Gastrocnemius medialis (tissue), 4 donors: ENCODE data around the gene PRDM15. TPM values are rescaled to one million over a fixed set of nuclear protein-coding genes. Genes with fewer than 3 reads are reported as not detected.

Experiments
- ATAC-seq, 2 donors: fragments of 150-250 bp; one replicate each; pipeline ENCODE4 v1.9.1; 2016
- DNase-seq, 2 donors: peaks; one replicate each; pipeline ENCODE4 v3.0.0-alpha.2; 2019
- H3K27ac ChIP-seq, 4 donors: fragments of 200-600 bp; sonication (generic); 1 replicate in 1 of 4; 2 replicates in 3 of 4; pipeline ENCODE4 v1.5.1; 2016 to 2018; ENCODE audit warnings: mild to moderate bottlenecking in 2 of 4, moderate library complexity in 1 of 4
- H3K27me3 ChIP-seq, 3 donors: fragments of 200-600 bp; sonication (generic) in 2 of 3; 1 replicate in 1 of 3; 2 replicates in 2 of 3; pipeline versions ENCODE4 v1.5.1 to v1.6.0; 2016 to 2019; ENCODE audit warnings: mild to moderate bottlenecking in 1 of 3, moderate library complexity in 1 of 3
- H3K36me3 ChIP-seq, 2 donors: fragments of 200-600 bp; sonication (generic) in 1 of 2; one replicate each; pipeline ENCODE4 v1.5.1; 2017 to 2018
- H3K4me1 ChIP-seq, 2 donors: fragments of 200-600 bp; sonication (generic) in 1 of 2; one replicate each; pipeline ENCODE4 v1.5.1; 2016 to 2017; ENCODE audit warnings: mild to moderate bottlenecking in 2 of 2
- H3K4me3 ChIP-seq, 4 donors: fragments of 200-600 bp; sonication (generic) in 3 of 4; 1 replicate in 1 of 4; 2 replicates in 3 of 4; pipeline ENCODE4 v1.5.1; 2016 to 2019; ENCODE audit warnings: mild to moderate bottlenecking in 2 of 4
- H3K9me3 ChIP-seq, 3 donors: fragments of 200-600 bp; sonication (generic) in 2 of 3; 1 replicate in 1 of 3; 2 replicates in 2 of 3; pipeline ENCODE4 v1.5.1; 2016 to 2019
- CTCF ChIP-seq, 5 experiments: fragments of 450-650 bp in 3 of 5; fragments of 200-600 bp in 2 of 5; sonication (generic) in 2 of 5; IDR thresholded peaks in 4 of 5; conservative IDR thresholded peaks in 1 of 5; 1 replicate in 4 of 5; 2 replicates in 1 of 5; pipeline ENCODE4 v1.5.1; 2016 to 2019; ENCODE audit warnings: antibody characterized with exemption in 5 of 5, mild to moderate bottlenecking in 3 of 5, moderate library complexity in 3 of 5
- POLR2A ChIP-seq, 2 donors: fragments of 450-650 bp; IDR thresholded peaks; one replicate each; pipeline ENCODE4 v1.6.1; 2017; ENCODE audit warnings: antibody characterized with exemption in 2 of 2, mild to moderate bottlenecking in 2 of 2, moderate library complexity in 2 of 2
- in situ Hi-C, 4 donors: fragments of 200-750 bp; cut with MboI; loops; one replicate each; pipeline versions ENCODE4 v1.15.0 to v1.8.0; 2017; ENCODE audit warnings: low sequenced_read_pairs in 4 of 4
- intact Hi-C: fragments of 100-400 bp; cut with DNase I; formaldehyde crosslinking; loops from one replicate; pipeline ENCODE4 v1.15.1; 2023; ENCODE audit warnings: low total_unique reads
- total RNA-seq, 4 donors: library from RNA; depleted of rRNA; stranded (reverse); fragments of >200 nt; gene quantifications; one replicate each; pipeline versions ENCODE4 v1.1.0 to v1.2.3, GENCODE V29; 2016

PRDM15 gene
- total RNA-seq, 4 donors from 2014 or later: 4.4 to 13.6 (median 5.4) TPM

- no peak for TF ChIP-seq CTCF (IDR thresholded peaks at IDR 0.05 in 4 of 5, conservative IDR thresholded peaks at IDR 0.05 in 1 of 5)
- TF ChIP-seq POLR2A (IDR thresholded peaks at IDR 0.05): no peak
- in situ Hi-C loops (loop anchor here in 1 of 4 donors (25.0 kb wide), 1 partner anchor 90 kb away; no protein-coding TSS in a partner anchor), intact Hi-C loops (no loop called here)
- Histone ChIP-seq H3K4me3 (no peak overlapping the region), H3K36me3 (peaks cover 0 to 5% of the 10 kb centered on the region in 2 donors), H3K9me3 (no peaks in the 10 kb centered on the region), H3K27me3 (no peaks in the 10 kb centered on the region), H3K4me1 (no peaks in the 10 kb centered on the region), H3K27ac (no peak overlapping the region)
- ATAC-seq (no peak), DNase-seq (no peak)
Observed at GRCh38 chr21:41847066-41847804, 31.9 kb downstream of the PRDM15 start.

- Histone ChIP-seq H3K27ac (no peak overlapping the region), H3K36me3 (peaks cover 0 to 9% of the 10 kb centered on the region in 2 donors), H3K4me3 (no peak overlapping the region), H3K27me3 (no peaks in the 10 kb centered on the region), H3K9me3 (no peaks in the 10 kb centered on the region), H3K4me1 (no peaks in the 10 kb centered on the region)
- in situ Hi-C loops: loop anchor here in 1 of 4 donors (25.0 kb wide), 1 partner anchor 91 kb away; no protein-coding TSS in a partner anchor
- DNase-seq: no peak
- no peak for ATAC-seq
- intact Hi-C loops: no loop called here
- TF ChIP-seq POLR2A (IDR thresholded peaks at IDR 0.05): no peak
- TF ChIP-seq CTCF (IDR thresholded peaks at IDR 0.05 in 4 of 5, conservative IDR thresholded peaks at IDR 0.05 in 1 of 5): no peak
Observed at GRCh38 chr21:41846536-41846935, 32.6 kb downstream of the PRDM15 start.

- TF ChIP-seq CTCF (IDR thresholded peaks at IDR 0.05 in 4 of 5, conservative IDR thresholded peaks at IDR 0.05 in 1 of 5) (no peak), POLR2A (IDR thresholded peaks at IDR 0.05) (no peak)
- DNase-seq (no peak), ATAC-seq (peak; percentile 46 to 73)
- Histone ChIP-seq H3K36me3 (peaks cover 0 to 11% of the 10 kb centered on the region in 2 donors), H3K9me3 (no peaks in the 10 kb centered on the region), H3K27me3 (no peaks in the 10 kb centered on the region), H3K4me3 (no peak overlapping the region), H3K27ac (no peak overlapping the region), H3K4me1 (no peaks in the 10 kb centered on the region)
- intact Hi-C loops: no loop called here
- in situ Hi-C loops: loop anchor here in 1 of 4 donors (25.0 kb wide), 1 partner anchor 91 kb away; no protein-coding TSS in a partner anchor
Observed at GRCh38 chr21:41846033-41846317, 33.2 kb downstream of the PRDM15 start.

- intact Hi-C loops (no loop called here), in situ Hi-C loops (loop anchor here in 1 of 4 donors (25.0 kb wide), 1 partner anchor 92 kb away; no protein-coding TSS in a partner anchor)
- ATAC-seq: no peak
- H3K36me3 ChIP-seq: peaks cover 0 to 9% of the 10 kb centered on the region in 2 donors
- no peak for TF ChIP-seq CTCF (IDR thresholded peaks at IDR 0.05 in 4 of 5, conservative IDR thresholded peaks at IDR 0.05 in 1 of 5)
- TF ChIP-seq POLR2A (IDR thresholded peaks at IDR 0.05): no peak
- H3K9me3 ChIP-seq: no peaks in the 10 kb centered on the region
- no peak for DNase-seq
- no peaks in the 10 kb centered on the region for H3K4me1 ChIP-seq
- H3K27ac ChIP-seq: no peak overlapping the region
- no peaks in the 10 kb centered on the region for H3K27me3 ChIP-seq
- no peak overlapping the region for H3K4me3 ChIP-seq
Observed at GRCh38 chr21:41845310-41846032, 33.7 kb downstream of the PRDM15 start.
